Measurements from ENCODE around the gene PDE4A. TPM values are rescaled to one million over a fixed set of nuclear protein-coding genes. Genes with fewer than 3 reads are reported as not detected.

Gene PDE4A
- total and polyA plus RNA-seq, 2 of the 8 experiments (the other 6 are each of a cell fraction or from before 2014, with no cell fraction given), result 2.0 to 4.4 TPM

GRCh38 chr19:10450191-10450852 lies 30.0 kb downstream of the PDE4A start:
- no peak overlapping the region for H3K27ac ChIP-seq (ENCODE audit: low read depth, low read length)
- H3K36me3 ChIP-seq (ENCODE audit: control insufficient read depth in 2 of 4, insufficient read depth in 4 of 4, low read length in 3 of 4), result no peaks in the 10 kb centered on the region
- H2BK15ac ChIP-seq (ENCODE audit: low read length), result no peak overlapping the region
- no peak overlapping the region for H2BK12ac ChIP-seq (ENCODE audit: low read depth, low read length)
- H3K14ac ChIP-seq (ENCODE audit: insufficient read length), result no peak overlapping the region
- H3K27me3 ChIP-seq (replicated peaks in 1 of 4; ENCODE audit: control insufficient read depth in 3 of 4, extremely low read depth in 1 of 4, insufficient read depth in 3 of 4, low read length in 3 of 4), result 0 out of 7 replicates have a peak, but pooled peaks cover 0 to 1% (median 0%) of the 10 kb centered on the region in 4 experiments
- no peaks in the 10 kb centered on the region; the same call in 1 of the 2 replicates for H3K79me1 ChIP-seq (ENCODE audit: low read depth, low read length)
- H3K4me3 ChIP-seq (ENCODE audit: extremely low read depth in 1 of 4, insufficient read depth in 2 of 4, low read depth in 3 of 4, low read length in 4 of 4), result no peak overlapping the region
- WGBS, 2 experiments (ENCODE audit: extremely low coverage in 1 of 2, insufficient coverage in 1 of 2, insufficient read length in 1 of 2, insufficient replicate concordance in 2 of 2, low coverage in 1 of 2, low lambda C conversion rate in 2 of 2, missing lambda C conversion rate in 1 of 2), result 87% methylated on average over 7 of the region's 14 CpGs; no CpG with 5 or more reads in 1 of the 2 experiments
- H4K91ac ChIP-seq (replicated peaks; ENCODE audit: insufficient read length, low read length), result no peak overlapping the region
- H2BK20ac ChIP-seq (ENCODE audit: low read length), result no peak overlapping the region
- no peak overlapping the region for H3K4me2 ChIP-seq (ENCODE audit: insufficient read depth in 1 of 2, low read depth in 2 of 2, low read length in 2 of 2)
- no peak overlapping the region for H3K18ac ChIP-seq (ENCODE audit: extremely low read depth, low read length)
- H2BK120ac ChIP-seq (replicated peaks; ENCODE audit: low read depth, low read length), result no peak overlapping the region
- no peak overlapping the region for H2AK5ac ChIP-seq (ENCODE audit: low read depth, low read length)
- FAIRE-seq (no peak), DNase-seq (ENCODE audit: low read depth in 1 of 2, low spot score in 2 of 2) (no peak)
- no peak overlapping the region for H3K9ac ChIP-seq (replicated peaks in 1 of 4; ENCODE audit: extremely low read depth in 1 of 4, low read depth in 3 of 4, low read length in 3 of 4)
- peaks cover 2% of the 10 kb centered on the region; the same call in 1 of the 2 replicates for H3K23me2 ChIP-seq (ENCODE audit: low read depth, low read length)
- no peaks in the 10 kb centered on the region for H3K79me2 ChIP-seq (ENCODE audit: control insufficient read depth in 1 of 2, insufficient read depth in 2 of 2, low read length in 2 of 2)
- H4K20me1 ChIP-seq (replicated peaks in 1 of 2; ENCODE audit: control insufficient read depth in 1 of 2, insufficient read depth in 2 of 2, low read length in 2 of 2), result no peaks in the 10 kb centered on the region
- ChIA-PET POLR2A (ENCODE audit: partially characterized antibody) (interaction anchor here (0.5 to 0.7 kb wide), 3 partner anchors 10 to 72 kb away, joined by 3 to 4 read pairs (median 3); no protein-coding TSS in a partner anchor), CTCF (ENCODE audit: partially characterized antibody) (interaction anchor here (0.6 to 5.9 kb wide), 5 partner anchors 14 to 79 kb away, joined by 3 to 36 read pairs (median 4); no protein-coding TSS in a partner anchor)
- H3K4ac ChIP-seq (replicated peaks; ENCODE audit: insufficient read length, low read depth, low read length), result no peak overlapping the region
- no peaks in the 10 kb centered on the region for H3K9me3 ChIP-seq (ENCODE audit: insufficient read depth in 2 of 2, low read depth in 1 of 2, low read length in 1 of 2)
- no peak overlapping the region for H2BK5ac ChIP-seq (ENCODE audit: low read depth, low read length)
- no peak for TF ChIP-seq SRF (IDR thresholded peaks at IDR 0.05; ENCODE audit: low read depth, low read length)
- no peak overlapping the region for H3K23ac ChIP-seq (ENCODE audit: insufficient read length)
- H3K56ac ChIP-seq (replicated peaks; ENCODE audit: insufficient read length, low read depth, low read length), result no peak overlapping the region
- H4K8ac ChIP-seq (ENCODE audit: extremely low read depth, insufficient read depth, low read length), result no peak overlapping the region; the same call in 1 of the 2 replicates
- H2AFZ ChIP-seq (ENCODE audit: low read length), result no peak overlapping the region
- no peak overlapping the region for H4K5ac ChIP-seq (ENCODE audit: insufficient read length, low read depth, low read length)
- H3K4me1 ChIP-seq (replicated peaks in 1 of 4; ENCODE audit: control insufficient read depth in 3 of 4, insufficient read depth in 4 of 4, low read length in 3 of 4), result peaks cover 0 to 17% (median 7%) of the 10 kb centered on the region in 4 experiments; a peak in 4 of 7 replicates

All from H1 (cell line).